PC-3 (cell line): ENCODE data around the gene ID4. TPM values are rescaled to one million over a fixed set of nuclear protein-coding genes. Genes with fewer than 3 reads are reported as not detected.

Source experiments
- ATAC-seq: fragments of 200-7000 bp; cut with Tn5 transposase; 2 replicates; pipeline ENCODE4 v1.9.1; 2020; ENCODE audit warnings: mild to moderate bottlenecking, moderate library complexity
- BruUV-seq: library from RNA; stranded (reverse); fragments of 400-500 nt; replicated peaks from 2 replicates; lab custom pipeline; 2021; lab: Mats Ljungman, UMichigan
- CTCF ChIA-PET: fragments of 300-600 bp; sonication (Branson Sonifier 250); formaldehyde crosslinking; loops from one replicate; lab custom pipeline; 2022; ENCODE audit warnings: antibody characterized with exemption; lab: Charles Lee
- POLR2A ChIA-PET: fragments of 300-600 bp; sonication (Branson Sonifier 250); formaldehyde crosslinking; loops from one replicate; lab custom pipeline; 2022; ENCODE audit warnings: antibody characterized with exemption; ENCODE audit not compliant: unreplicated experiment; lab: Charles Lee
- DNase-seq: peaks from one replicate; pipeline ENCODE4 v3.0.0-alpha.2; 2015
- H2AFZ ChIP-seq: fragments of 300-600 bp; sonication (generic); 2 replicates; pipeline ENCODE4 v1.6.0; 2016; ENCODE audit warnings: antibody characterized with exemption, low read length
- H3F3A ChIP-seq: fragments of 300-600 bp; sonication (generic); one replicate; pipeline ENCODE4 v1.6.0; 2017; ENCODE audit warnings: antibody characterized with exemption, low read length, control low read depth, mild to moderate bottlenecking; ENCODE audit not compliant: unreplicated experiment
- H3K27ac ChIP-seq: fragments of 300-600 bp; sonication (generic); 2 replicates; pipeline ENCODE4 v1.5.1; 2016; ENCODE audit warnings: mild to moderate bottlenecking, low read length
- H3K27me3 ChIP-seq: fragments of 300-600 bp; sonication (generic); 2 replicates; pipeline ENCODE4 v1.6.1; 2016; ENCODE audit warnings: low read length, mixed read lengths
- H3K36me3 ChIP-seq: fragments of 300-600 bp; sonication (generic); 2 replicates; pipeline ENCODE4 v1.6.1; 2016; ENCODE audit warnings: low read depth, mixed run types, low read length, mixed read lengths
- H3K4me1 ChIP-seq: fragments of 300-600 bp; sonication (generic); 2 replicates; pipeline ENCODE4 v1.5.1; 2016; ENCODE audit warnings: low read length; ENCODE audit not compliant: insufficient read depth
- H3K4me2 ChIP-seq: fragments of 300-600 bp; sonication (generic); 2 replicates; pipeline ENCODE4 v1.6.0; 2016; ENCODE audit warnings: low read length
- H3K4me3 ChIP-seq: fragments of 300-600 bp; sonication (generic); 2 replicates; pipeline ENCODE4 v1.5.1; 2016; ENCODE audit warnings: mild to moderate bottlenecking, low read length, mixed read lengths
- H3K79me2 ChIP-seq: fragments of 300-600 bp; sonication (generic); 2 replicates; pipeline ENCODE4 v1.6.1; 2017; ENCODE audit warnings: low read length, mixed read lengths
- H3K9ac ChIP-seq: fragments of 300-600 bp; sonication (generic); 2 replicates; pipeline ENCODE4 v1.6.0; 2016; ENCODE audit warnings: mild to moderate bottlenecking, low read length
- H3K9me2 ChIP-seq: fragments of 300-600 bp; sonication (generic); replicated peaks from 2 replicates; pipeline ENCODE4 v1.6.1; 2016; ENCODE audit warnings: mixed run types, low read length, mixed read lengths
- H3K9me3 ChIP-seq: fragments of 300-600 bp; sonication (generic); 2 replicates; pipeline ENCODE4 v1.6.1; 2016; ENCODE audit warnings: low read length, mixed read lengths
- H4K20me1 ChIP-seq: fragments of 300-600 bp; sonication (generic); 2 replicates; pipeline ENCODE4 v1.6.1; 2016; ENCODE audit warnings: low read length, mixed read lengths
- EZH2 ChIP-seq: fragments of 300-600 bp; sonication (generic); IDR thresholded peaks from one replicate; pipeline ENCODE4 v1.6.1; 2017; ENCODE audit warnings: antibody characterized with exemption, mild to moderate bottlenecking, low read length; ENCODE audit not compliant: unreplicated experiment
- EZH2phosphoT487 ChIP-seq: fragments of 300-600 bp; sonication (generic); IDR thresholded peaks from 2 replicates; pipeline ENCODE4 v1.6.1; 2018; ENCODE audit warnings: mild to moderate bottlenecking, antibody characterized with exemption, low read length, borderline replicate concordance
- intact Hi-C: fragments of 100-400 bp; cut with micrococcal nuclease; formaldehyde crosslinking; loops from 2 replicates; pipeline ENCODE4 v1.9.0; 2023
- total RNA-seq: library from RNA; depleted of rRNA; stranded (reverse); fragments of >200 nt; gene quantifications from 2 replicates; pipeline ENCODE4 v1.2.3, GENCODE V29; 2014
- TF ChIP-seq, protein P1 (sequence below): fragments of 300-600 bp; sonication (generic); conservative IDR thresholded peaks from 2 replicates; pipeline ENCODE4 v1.5.1; 2017; ENCODE audit warnings: antibody characterized with exemption, low read depth, mild to moderate bottlenecking, low read length

Gene ID4
- total RNA-seq, 1 experiment from 2014 or later = 1.4 TPM

DNA sequence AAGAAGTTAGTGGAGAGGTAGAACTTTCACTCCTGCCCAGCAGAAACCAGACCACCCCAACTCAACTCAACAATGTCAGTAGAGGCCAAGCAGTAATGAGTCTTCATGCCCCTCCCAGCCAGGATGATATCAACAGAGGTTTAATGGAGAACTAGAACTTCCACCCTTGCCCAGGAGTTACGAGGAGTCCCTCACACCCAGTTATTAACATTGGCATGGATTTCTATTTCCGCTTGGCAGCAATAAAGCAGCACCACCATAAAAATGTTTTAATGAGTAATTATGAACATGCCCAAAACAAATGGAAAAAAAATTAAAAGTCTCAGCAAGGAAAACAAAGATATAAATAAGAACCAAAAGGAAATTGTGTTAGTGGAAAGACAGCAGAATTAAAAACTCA is 40.7 kb upstream of the ID4 start:
- no peaks in the 10 kb centered on the region for H3K36me3 ChIP-seq
- no peak for DNase-seq
- no peak overlapping the region for H2AFZ ChIP-seq
- H3K4me1 ChIP-seq = peaks cover 24% of the 10 kb centered on the region
- H3K4me2 ChIP-seq = no peak overlapping the region
- intact Hi-C loops = no loop called here
- no peak for ATAC-seq
- TF ChIP-seq EZH2 (no peak), EZH2phosphoT487 (no peak)
- TF ChIP-seq, protein P1, sequence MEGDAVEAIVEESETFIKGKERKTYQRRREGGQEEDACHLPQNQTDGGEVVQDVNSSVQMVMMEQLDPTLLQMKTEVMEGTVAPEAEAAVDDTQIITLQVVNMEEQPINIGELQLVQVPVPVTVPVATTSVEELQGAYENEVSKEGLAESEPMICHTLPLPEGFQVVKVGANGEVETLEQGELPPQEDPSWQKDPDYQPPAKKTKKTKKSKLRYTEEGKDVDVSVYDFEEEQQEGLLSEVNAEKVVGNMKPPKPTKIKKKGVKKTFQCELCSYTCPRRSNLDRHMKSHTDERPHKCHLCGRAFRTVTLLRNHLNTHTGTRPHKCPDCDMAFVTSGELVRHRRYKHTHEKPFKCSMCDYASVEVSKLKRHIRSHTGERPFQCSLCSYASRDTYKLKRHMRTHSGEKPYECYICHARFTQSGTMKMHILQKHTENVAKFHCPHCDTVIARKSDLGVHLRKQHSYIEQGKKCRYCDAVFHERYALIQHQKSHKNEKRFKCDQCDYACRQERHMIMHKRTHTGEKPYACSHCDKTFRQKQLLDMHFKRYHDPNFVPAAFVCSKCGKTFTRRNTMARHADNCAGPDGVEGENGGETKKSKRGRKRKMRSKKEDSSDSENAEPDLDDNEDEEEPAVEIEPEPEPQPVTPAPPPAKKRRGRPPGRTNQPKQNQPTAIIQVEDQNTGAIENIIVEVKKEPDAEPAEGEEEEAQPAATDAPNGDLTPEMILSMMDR = no peak
- no peaks in the 10 kb centered on the region for H4K20me1 ChIP-seq
- H3K9ac ChIP-seq = no peak overlapping the region
- no TSS peak for BruUV-seq
- no peak overlapping the region for H3K4me3 ChIP-seq
- no peaks in the 10 kb centered on the region for H3K9me2 ChIP-seq
- no peaks in the 10 kb centered on the region for H3K27me3 ChIP-seq
- no peak overlapping the region for H3K27ac ChIP-seq
- no peaks in the 10 kb centered on the region for H3K79me2 ChIP-seq
- no peaks in the 10 kb centered on the region for H3F3A ChIP-seq
- ChIA-PET CTCF (no interaction called here), POLR2A (no interaction called here)
- H3K9me3 ChIP-seq = no peaks in the 10 kb centered on the region

DNA sequence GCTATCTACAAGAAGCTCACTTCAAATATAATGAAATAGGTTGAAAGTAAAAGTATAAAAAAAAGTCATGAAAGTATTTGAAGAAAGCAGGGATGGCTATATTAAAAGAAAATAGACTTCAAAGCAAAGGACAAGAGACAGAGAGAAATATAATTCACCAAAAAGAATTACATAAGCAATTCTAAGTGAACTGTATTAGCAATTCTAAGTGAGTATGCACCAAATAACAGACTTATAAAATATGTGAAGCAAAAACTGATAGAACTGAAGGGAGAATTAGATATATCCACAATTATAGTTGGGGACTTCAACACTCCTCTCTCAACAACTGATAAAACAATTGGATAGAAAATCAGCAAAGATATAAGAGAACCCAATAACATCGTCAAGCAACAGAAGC is 38.8 kb upstream of the ID4 start:
- Histone ChIP-seq H3K79me2 (no peaks in the 10 kb centered on the region), H3K4me1 (peaks cover 33% of the 10 kb centered on the region), H3K9me3 (no peaks in the 10 kb centered on the region), H3K4me3 (no peak overlapping the region), H3K4me2 (no peak overlapping the region), H4K20me1 (no peaks in the 10 kb centered on the region), H3K27ac (no peak overlapping the region), H3F3A (no peaks in the 10 kb centered on the region), H3K27me3 (no peaks in the 10 kb centered on the region), H3K36me3 (no peaks in the 10 kb centered on the region), H3K9me2 (no peaks in the 10 kb centered on the region), H3K9ac (no peak overlapping the region), H2AFZ (no peak overlapping the region)
- no TSS peak for BruUV-seq
- CTCF ChIA-PET = no interaction called here
- TF ChIP-seq EZH2phosphoT487 = no peak
- TF ChIP-seq, protein P1 = no peak
- TF ChIP-seq EZH2 = no peak
- DNase-seq = no peak
- POLR2A ChIA-PET = no interaction called here
- no peak for ATAC-seq
- intact Hi-C loops = no loop called here

DNA sequence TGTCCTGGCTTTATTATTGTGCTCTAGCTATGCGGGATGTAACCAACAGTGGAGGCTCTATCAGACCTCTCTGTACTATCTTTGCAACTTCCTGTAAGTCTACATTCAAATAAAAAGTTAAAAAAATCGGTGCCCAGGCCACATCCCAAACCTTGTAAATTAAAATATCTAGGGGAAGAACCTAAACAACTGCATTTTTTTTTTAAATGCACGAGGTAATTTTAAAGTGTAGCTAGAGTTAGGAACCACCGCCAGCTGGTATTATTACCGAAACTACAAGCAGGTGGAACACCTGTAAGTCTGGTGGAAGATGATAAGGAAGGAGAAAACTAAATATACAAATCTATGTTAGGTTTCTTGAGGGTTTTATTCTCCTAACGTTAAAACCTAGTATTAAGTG is 34.5 kb upstream of the ID4 start:
- POLR2A ChIA-PET = no interaction called here
- intact Hi-C loops = loop anchor here (2.0 kb wide), 1 partner anchor 50 kb away; no protein-coding TSS in a partner anchor
- H3K4me2 ChIP-seq = peak overlapping the region; percentile 81

More for the DNA sequence above, 34.5 kb upstream of the ID4 start:
- H3K9me2 ChIP-seq = no peaks in the 10 kb centered on the region
- H3K36me3 ChIP-seq = no peaks in the 10 kb centered on the region
- H3K9ac ChIP-seq = no peak overlapping the region
- no peaks in the 10 kb centered on the region for H3K79me2 ChIP-seq
- no peaks in the 10 kb centered on the region for H3K27me3 ChIP-seq
- no peaks in the 10 kb centered on the region for H3K9me3 ChIP-seq
- no peaks in the 10 kb centered on the region for H3F3A ChIP-seq
- CTCF ChIA-PET = no interaction called here
- no peak for DNase-seq
- H3K4me1 ChIP-seq = peaks cover 23% of the 10 kb centered on the region
- no peak for ATAC-seq
- H2AFZ ChIP-seq = no peak overlapping the region
- no TSS peak for BruUV-seq
- no peak overlapping the region for H3K4me3 ChIP-seq
- TF ChIP-seq EZH2phosphoT487 (no peak), EZH2 (no peak)
- TF ChIP-seq, protein P1 = no peak
- no peaks in the 10 kb centered on the region for H4K20me1 ChIP-seq
- H3K27ac ChIP-seq = no peak overlapping the region
